ENCODE measurements around the gene PRAMEF15.
"Not testable (repeated sequence)": the region's sequence is repeated elsewhere in the genome, so short reads cannot be mapped to it uniquely, and the experiment has no call there.

Gene PRAMEF15

GRCh38 chr1:13315281-13315680 lies at the start of gene PRAMEF15:
TSS of gene PRAMEF15 (plus strand) at chr1:13315581. CDS start at chr1:13318408, 2,827 bp downstream.
- not testable (repeated sequence) for FAIRE-seq

GRCh38 chr1:13277016-13277415 lies 38.4 kb upstream of the PRAMEF15 start:
- not testable (repeated sequence) for FAIRE-seq

GRCh38 chr1:13279617-13280016 lies 35.8 kb upstream of the PRAMEF15 start:
- not testable (repeated sequence) for FAIRE-seq

- FAIRE-seq: not testable (repeated sequence)
Measured at GRCh38 chr1:13285037-13285436, 30.3 kb upstream of the PRAMEF15 start, which contains the start of gene PRAMEF8. TSS of gene PRAMEF8 (minus strand) at chr1:13285137. CDS start at chr1:13284091, 1,046 bp downstream.

GRCh38 chr1:13289030-13289429 lies 26.4 kb upstream of the PRAMEF15 start:
- not testable (repeated sequence) for FAIRE-seq

- FAIRE-seq: not testable (repeated sequence)
Measured at GRCh38 chr1:13297216-13297931, 18.0 kb upstream of the PRAMEF15 start.

- not testable (repeated sequence) for FAIRE-seq
Measured at GRCh38 chr1:13298699-13299098, 16.7 kb upstream of the PRAMEF15 start.

- not testable (repeated sequence) for FAIRE-seq
Measured at GRCh38 chr1:13302197-13302596, 13.2 kb upstream of the PRAMEF15 start.

- FAIRE-seq: not testable (repeated sequence)
Measured at GRCh38 chr1:13303239-13303638, 12.1 kb upstream of the PRAMEF15 start, which contains the start of gene PRAMEF33. TSS of gene PRAMEF33 (plus strand) at chr1:13303539. CDS start at chr1:13305955, 2,416 bp downstream.

- FAIRE-seq: not testable (repeated sequence)
Measured at GRCh38 chr1:13342496-13342895, 27.1 kb downstream of the PRAMEF15 start.

- FAIRE-seq: not testable (repeated sequence)
Measured at GRCh38 chr1:13347034-13347433, 31.7 kb downstream of the PRAMEF15 start, which contains the start of gene PRAMEF14. TSS of gene PRAMEF14 (minus strand) at chr1:13347134. CDS start at chr1:13345314, 1,820 bp downstream.

- FAIRE-seq: not testable (repeated sequence)
Measured at GRCh38 chr1:13353476-13353875, 38.1 kb downstream of the PRAMEF15 start.

- FAIRE-seq: not testable (repeated sequence)
Measured at GRCh38 chr1:13354475-13354874, 39.1 kb downstream of the PRAMEF15 start.

- FAIRE-seq: not testable (repeated sequence)
Measured at GRCh38 chr1:13356774-13357173, 41.4 kb downstream of the PRAMEF15 start.

GRCh38 chr1:13362364-13362763 lies 47.0 kb downstream of the PRAMEF15 start:
- not testable (repeated sequence) for FAIRE-seq

GRCh38 chr1:13364928-13365327 lies 49.5 kb downstream of the PRAMEF15 start:
- not testable (repeated sequence) for FAIRE-seq

- not testable (repeated sequence) for FAIRE-seq
Measured at GRCh38 chr1:13366536-13366935, 51.2 kb downstream of the PRAMEF15 start.

GRCh38 chr1:13368544-13368943 lies 53.2 kb downstream of the PRAMEF15 start:
- not testable (repeated sequence) for FAIRE-seq
